Central memory CD4-positive, alpha-beta T cell (primary cell): ENCODE results near the gene SLC38A5.
"Not testable (repeated sequence)": the region's sequence is repeated elsewhere in the genome, so short reads cannot be mapped to it uniquely, and the experiment has no call there.

Source experiments
- DNase-seq: peaks from one replicate; pipeline ENCODE4 v3.0.0; 2022
- total RNA-seq, 3 experiments: gene quantifications; one replicate each; lab custom pipeline; 2026; lab: John Stamatoyannopoulos, UW

The SLC38A5 gene
- 11.0 to 189 (median 24.0) reads per million in 3 experiments for total RNA-seq

DNA sequence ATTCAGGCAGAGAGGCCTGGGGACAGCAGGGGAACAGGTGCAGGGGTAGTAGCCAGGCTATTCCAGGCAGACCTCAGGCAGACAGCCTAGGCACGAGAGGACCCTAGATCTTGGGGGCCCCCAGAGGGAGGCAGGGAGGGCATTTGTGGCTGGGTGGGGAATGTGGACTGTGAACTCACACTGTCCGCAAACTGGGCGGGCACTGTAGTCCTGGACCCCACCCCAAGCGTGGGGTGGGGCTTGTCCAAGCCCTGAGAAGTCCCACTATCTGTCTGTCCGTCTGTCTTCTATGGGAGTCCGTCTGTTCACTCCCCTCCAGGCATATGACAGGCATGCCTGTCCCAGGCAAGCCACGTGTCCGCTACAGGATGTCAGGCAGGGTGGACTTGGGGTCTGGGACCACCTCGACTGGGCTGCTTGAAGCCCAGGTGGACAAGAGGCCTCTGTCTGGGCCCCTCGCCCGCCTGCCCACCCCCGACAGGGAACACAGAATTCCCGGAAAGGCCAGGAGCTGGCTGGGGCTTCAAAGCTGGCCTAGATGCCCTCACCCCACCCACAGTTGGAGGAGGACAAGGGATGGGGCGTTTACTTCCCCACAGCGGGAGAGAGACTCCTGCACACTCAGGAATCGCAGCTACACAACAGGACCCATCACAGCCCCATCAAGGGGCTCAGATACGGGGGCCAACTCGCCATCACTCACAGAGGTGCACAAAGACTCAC lies at the start of gene SLC38A5:
SLC38A5 (minus strand) TSS at position 151 of the 723 bp plus-strand sequence. CDS start 2,336 bp downstream, outside the sequence.
- no peak for DNase-seq

- DNase-seq, result not testable (repeated sequence)
Measured at GRCh38 chrX:48519481-48519880, 49.4 kb upstream of the SLC38A5 start.

DNA sequence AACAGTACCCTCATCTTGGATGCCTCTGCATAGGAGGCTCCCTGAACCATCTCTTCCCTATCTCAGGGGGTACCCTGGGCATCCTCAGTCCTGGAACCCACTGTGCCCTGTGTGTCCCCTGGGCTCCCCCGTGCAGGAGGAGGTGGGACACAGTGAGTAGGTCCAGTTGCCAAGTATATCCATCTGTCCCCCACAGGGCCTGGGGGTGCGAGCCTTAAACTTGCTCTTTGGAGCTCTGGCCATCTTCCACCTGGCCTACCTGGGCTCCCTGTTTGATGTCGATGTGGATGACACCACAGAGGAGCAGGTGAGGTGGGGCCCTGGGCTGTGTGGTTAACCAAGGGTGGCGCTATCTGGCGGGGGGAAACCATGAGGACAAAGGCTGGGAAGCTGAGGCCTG lies 46.9 kb upstream of the SLC38A5 start:
- no peak for DNase-seq

DNA sequence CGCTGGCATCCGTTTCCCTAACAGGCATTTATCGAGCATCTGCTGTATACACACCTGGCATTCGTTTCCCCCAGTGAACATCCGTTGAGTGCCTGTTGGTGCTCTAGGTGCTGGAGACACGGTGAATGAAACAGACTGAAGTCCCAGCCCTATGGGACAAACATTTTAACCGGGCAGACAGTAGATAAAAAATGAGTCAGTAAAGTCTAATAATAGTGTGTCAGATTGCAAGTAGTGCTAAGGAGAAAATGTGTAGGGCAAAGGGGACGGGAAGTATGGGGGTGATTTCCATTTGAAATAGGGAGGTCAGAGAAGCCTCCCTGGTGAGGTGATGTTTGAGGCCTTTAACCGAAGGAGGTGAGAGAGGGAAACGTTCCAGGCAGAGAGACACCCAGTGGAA lies 46.2 kb upstream of the SLC38A5 start:
- DNase-seq, result no peak

- DNase-seq, result no peak
Measured at GRCh38 chrX:48515842-48516241, 45.8 kb upstream of the SLC38A5 start.

GRCh38 chrX:48514868-48515460 lies 44.9 kb upstream of the SLC38A5 start:
- DNase-seq, result no peak

DNA sequence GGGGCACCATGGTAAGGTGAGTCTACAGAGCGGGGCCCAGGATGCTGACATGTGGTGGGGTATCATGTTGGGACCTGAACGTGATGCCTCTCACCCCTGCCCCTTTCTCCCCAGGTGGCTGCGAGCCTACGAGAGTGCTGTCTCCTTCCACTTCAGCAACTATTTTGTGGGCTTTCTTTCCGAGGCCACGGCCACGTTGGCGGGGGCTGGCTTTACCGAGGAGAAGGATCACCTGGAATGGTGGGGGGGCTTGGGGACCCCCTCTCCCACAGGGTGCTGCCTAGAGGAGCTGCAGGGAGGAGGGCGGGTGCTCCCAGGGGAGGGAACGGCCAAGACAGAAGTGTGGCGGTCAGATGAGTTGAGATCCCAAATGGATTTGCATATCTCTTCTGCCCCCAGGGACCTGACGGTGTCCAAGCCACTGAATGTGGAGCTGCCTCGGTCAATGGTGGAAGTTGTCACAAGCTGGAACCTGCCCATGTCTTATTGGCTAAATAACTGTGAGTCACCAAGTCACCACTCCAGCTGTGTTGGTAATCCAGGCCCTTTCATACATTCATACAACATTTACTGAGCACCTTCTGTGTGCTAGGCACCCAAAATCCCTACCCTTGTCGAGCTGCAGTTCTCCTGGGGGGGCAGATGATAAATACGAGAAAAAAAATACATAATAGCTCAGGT lies 44.2 kb upstream of the SLC38A5 start:
- DNase-seq, result no peak

- no peak for DNase-seq
Measured at GRCh38 chrX:48513670-48514069, 43.6 kb upstream of the SLC38A5 start.

DNA sequence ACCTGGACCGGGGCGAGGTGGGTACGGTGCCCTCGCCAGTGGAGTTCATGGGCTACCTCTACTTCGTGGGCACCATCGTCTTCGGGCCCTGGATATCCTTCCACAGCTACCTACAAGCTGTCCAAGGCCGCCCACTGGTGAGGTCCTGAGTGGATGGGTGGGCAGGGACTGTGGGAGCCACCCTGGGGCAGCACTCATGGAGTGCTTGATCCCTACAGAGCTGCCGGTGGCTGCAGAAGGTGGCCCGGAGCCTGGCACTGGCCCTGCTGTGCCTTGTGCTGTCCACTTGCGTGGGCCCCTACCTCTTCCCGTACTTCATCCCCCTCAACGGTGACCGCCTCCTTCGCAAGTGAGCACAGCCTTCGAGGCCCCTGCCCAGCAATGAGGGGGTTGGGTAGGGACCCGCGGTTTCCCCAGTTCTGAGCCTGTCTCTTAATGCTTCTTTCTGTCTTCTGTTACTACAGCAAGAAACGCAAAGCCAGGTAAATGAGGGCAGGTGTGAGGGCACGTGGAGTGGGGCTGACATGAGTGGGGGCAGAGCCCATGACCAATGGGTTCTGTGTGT lies 42.4 kb upstream of the SLC38A5 start:
- DNase-seq, result no peak

DNA sequence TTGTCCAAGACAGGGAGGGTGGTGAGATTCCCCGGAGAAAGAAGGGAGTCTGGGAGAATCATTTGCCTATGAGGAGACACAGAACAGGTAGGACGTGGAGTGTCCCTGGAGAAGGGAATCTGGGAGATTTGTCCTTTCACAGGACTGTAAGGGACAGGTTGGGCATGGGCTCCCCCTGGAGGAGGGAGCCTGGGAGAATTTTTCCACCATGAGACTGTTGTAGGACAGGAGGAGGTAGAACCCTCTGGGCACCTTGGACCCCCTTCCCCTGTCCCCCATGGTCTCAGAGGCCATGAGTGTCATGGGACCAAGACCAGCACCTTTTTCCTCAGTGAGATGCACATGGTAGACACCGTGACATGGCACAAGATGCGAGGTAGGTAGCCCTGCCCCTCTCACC lies 41.5 kb upstream of the SLC38A5 start:
- no peak for DNase-seq

DNA sequence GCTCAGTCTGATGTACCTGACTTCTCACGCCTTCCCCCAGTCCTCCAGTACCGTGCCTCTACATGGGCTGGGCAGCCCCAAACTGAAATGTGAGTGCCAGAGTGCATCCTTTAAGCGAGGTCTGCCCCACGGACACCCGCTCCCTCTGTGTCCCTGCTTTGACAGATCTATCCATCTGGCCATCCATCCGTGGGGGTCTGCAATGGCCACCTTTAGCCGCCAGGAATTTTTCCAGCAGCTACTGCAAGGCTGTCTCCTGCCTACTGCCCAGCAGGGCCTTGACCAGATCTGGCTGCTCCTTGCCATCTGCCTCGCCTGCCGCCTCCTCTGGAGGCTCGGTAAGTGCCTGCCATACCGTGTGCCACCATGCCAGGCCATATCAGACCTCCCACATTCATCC lies 39.6 kb upstream of the SLC38A5 start:
- no peak for DNase-seq

DNA sequence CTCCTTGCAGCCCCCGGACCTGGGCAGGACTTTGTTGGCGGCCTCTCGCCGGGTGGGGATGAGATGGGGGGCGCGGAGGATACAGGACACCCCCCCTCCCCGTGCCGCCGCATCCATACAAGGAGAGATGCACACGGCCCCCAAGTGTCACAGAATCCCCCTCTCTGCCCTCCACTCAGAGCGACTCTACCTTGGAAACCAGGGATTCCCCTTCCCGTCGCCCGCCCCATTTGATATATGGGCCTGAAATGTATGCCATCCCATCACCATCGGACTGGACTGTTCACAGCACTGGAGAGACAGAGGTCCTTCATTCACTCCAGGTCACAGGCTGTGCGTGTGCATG lies 39.2 kb upstream of the SLC38A5 start:
- no peak for DNase-seq

DNA sequence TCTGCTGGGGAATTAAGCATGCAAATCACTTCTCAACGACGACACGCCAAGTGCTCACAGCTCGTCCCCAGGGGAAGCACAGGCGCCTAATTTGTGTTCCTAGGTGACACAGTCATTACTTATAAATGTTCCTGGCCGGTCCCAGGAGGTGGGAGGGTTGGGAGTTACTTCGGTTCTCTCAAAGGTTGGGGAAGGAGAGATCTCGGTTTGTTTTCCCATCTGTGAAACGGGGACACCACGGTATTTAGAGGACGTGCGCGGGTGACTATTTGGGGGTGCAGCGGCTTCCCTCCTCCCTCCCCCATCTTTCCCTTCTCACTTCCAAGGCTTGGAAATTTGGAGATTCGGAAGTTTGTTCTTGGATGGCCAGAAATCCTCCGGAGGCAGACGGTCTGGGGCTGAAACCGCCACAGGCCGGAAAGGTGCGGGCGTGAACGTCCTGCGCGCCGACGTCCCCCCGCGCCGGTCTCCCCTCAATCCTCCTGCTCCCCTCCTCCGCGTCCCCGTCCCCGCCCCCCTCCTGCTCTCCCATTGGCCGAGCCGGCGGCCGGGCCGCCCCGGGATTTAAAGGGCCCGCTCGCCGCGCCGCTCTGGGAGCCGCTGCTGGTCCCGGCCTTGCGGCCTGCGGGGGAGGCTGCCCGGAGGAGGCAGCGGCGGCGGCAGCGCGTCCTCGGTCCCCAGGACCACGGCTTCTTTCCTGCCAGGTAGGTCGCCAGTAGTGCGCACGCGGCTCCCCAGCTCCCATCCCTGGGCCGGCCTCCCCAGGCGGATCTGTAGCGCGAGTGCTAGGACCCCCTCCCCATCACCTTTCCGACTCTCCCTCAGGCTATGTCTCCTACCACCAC lies 38.6 kb upstream of the SLC38A5 start, which contains the start of gene PORCN:
PORCN (plus strand) TSS at position 593 of the 845 bp plus-strand sequence. CDS start 829 bp downstream, outside the sequence.
- DNase-seq, result peak; percentile 65

- DNase-seq, result no peak
Measured at GRCh38 chrX:48507246-48507645, 37.2 kb upstream of the SLC38A5 start.

GRCh38 chrX:48505481-48505880 lies 35.4 kb upstream of the SLC38A5 start:
- DNase-seq, result no peak

DNA sequence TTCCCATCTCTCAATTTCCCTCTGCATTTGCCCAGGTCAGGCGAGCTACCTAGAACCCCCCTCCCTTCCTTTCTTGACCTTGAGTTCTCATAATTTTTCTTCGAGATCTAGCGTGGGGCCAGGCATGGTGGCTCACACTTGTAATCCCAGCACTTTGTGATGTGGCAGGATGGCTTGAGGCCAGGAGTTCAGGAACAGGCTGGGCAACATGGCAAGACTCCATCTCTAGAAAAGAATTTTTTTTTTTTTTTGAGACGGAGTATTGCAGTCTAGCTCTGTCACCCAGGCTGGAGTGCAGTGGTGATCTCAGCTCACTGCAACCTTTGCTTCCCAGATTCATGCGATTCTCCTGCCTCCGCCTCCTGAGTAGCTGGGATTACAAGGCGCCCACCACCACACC lies 34.2 kb upstream of the SLC38A5 start:
- DNase-seq, result no peak

DNA sequence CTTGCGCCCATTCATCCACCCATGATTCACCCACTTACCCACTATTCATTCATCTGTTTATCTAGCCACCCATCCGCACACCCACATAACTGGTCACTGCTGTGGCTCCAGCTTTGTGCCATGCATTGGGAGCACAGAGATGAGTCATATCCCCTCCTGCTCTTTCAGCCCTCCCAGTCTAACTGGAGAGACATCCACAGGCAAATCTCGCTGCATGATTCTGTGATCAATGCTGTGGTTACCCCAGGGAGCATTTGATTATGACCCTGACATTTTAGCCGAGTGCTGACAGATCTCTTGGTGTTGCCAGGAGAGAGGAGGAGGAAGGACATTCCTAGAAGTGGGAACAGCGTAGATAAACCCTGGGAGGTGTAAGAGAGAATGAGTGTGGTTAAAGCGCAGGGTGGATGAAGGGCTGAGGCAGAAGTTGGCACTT lies 28.3 kb upstream of the SLC38A5 start:
- no peak for DNase-seq

DNA sequence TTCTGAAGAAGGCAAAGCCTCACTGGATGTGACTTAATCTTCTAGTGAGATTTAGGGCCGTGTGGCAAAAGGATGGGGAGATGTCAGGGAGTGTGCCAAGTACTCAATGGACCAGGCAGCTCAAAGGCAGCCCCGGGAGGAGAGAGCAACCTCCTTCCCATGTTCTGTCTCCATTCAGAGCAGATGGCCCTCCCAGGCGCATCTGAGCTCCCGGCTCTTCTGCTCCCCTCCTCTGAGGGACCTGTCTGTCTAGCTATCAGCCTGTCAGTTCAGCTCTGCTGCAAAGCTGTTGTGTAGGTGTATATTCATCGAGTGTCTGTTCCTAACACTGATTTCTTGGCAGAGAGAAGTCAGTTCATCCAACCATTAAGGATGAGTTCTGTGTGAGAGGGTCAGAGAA lies 27.8 kb upstream of the SLC38A5 start:
- DNase-seq, result no peak

- no peak for DNase-seq
Measured at GRCh38 chrX:48496660-48497059, 26.6 kb upstream of the SLC38A5 start.

- DNase-seq, result no peak
Measured at GRCh38 chrX:48493890-48494364, 23.9 kb upstream of the SLC38A5 start.

DNA sequence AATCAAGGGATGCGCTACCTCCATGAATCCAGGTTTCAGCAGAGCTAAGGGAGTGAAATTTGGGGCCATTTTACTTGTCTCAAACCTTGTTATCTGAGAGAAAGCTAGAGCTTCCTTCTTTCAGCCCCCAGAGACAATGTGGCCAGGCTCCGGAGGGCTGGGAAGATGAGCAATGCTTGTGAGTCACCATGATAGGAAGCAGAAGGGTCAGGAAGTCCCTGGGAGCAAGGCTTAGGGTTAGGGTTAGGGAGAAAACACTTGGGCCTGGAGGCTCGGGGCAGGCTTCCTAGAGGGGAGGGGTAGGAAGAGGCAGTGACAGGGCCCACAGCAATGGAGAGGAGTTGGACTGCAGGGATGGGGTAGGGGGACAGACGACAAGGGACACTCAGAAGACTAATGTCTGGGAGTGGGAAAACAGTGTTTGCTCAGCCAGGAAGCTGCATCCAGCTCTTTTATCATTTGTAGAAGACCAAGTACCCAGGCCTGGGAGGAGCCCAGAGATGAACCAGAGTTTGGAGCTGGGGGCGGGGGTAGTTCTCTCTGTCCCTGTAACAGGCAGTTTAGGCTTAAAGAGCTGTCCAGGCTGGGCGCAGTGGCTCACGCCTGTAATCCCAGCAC lies 22.3 kb upstream of the SLC38A5 start:
- no peak for DNase-seq

DNA sequence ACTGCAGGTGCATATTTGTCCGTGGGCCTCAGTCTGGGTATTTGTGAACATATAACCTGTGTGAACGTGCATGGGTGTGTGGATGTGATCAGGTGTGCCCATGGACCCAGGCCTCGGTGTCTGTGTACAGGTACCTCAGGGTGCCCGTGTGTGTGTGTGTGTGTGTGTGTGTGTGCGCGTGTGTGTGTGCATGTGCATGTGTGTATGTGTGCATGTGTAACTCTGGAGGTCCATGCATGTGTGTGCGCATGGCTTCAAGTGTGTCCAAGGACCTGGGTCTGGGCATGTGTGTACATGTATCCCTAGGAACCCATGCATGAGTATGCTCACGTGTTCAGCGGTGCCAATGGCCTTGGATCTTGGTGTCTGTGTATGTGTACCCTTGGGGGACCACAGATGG lies 21.7 kb upstream of the SLC38A5 start:
- no peak for DNase-seq
